Activated CD4-positive, alpha-beta T cell treated with anti-CD3 and anti-CD28 coated beads for 4 hours (primary cell): Measurements from ENCODE around the gene TEX261.

ENCODE experiments used
- DNase-seq, 2 donors: peaks; one replicate each; pipeline ENCODE4 v3.0.0-alpha.2; 2020

TEX261 gene

DNA sequence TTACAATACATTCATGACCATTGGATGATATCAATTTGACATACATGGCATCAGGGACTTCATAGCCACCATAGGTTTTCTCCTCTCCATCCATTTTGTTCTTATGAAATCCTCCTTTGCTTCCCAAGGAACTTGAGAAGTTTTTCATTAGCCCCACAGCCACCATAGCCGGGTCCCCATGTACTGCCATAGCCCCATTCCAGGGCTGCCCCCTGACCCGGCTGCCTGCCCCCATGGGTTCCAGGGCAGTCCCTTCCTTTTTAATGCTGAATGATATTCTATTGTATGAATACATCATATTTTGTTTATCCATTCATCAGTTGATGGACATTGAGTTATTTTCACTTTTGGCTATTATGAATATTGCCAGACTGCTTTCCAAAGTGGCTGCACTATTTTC, 38.5 kb downstream of the TEX261 start:
- no peak for DNase-seq

DNA sequence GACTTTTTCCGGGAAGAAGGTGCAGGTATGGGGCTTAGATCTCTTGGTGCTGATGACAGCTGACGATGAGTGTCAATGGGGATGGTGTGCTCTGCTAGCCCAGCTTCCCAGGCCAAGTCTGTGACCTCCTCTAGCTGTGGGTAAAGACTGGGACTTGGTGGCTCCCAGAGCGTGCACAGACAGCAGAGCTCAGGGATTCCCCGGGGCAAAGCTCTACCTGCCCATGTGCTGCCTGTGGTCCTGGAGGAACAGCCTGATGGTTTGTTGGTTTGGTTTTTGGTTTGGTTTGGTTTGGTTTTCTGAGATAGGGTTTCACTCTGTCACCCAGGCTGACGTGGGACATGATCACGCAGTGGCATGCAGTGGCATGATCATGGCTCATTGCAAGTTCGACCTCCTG, 39.8 kb downstream of the TEX261 start:
- no peak for DNase-seq

DNA sequence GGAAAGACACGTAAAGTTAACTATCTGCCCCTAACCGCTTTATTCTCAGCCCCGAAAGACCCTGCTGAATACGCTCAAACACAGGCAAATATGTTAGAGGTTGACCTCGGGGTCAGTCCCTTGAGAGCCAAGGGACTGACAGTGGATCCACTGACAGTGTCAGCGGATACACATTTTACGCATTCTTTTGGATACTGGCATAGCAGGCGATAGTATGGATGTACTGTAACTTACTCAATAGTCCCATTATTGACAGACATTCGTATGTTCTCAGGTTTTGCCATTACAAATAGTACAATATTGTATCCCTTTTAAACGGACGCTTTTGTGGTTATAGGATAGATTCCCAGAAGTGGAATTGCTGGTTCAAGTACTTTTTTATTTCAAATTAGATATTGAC, 45.6 kb downstream of the TEX261 start:
- DNase-seq: no peak

DNA sequence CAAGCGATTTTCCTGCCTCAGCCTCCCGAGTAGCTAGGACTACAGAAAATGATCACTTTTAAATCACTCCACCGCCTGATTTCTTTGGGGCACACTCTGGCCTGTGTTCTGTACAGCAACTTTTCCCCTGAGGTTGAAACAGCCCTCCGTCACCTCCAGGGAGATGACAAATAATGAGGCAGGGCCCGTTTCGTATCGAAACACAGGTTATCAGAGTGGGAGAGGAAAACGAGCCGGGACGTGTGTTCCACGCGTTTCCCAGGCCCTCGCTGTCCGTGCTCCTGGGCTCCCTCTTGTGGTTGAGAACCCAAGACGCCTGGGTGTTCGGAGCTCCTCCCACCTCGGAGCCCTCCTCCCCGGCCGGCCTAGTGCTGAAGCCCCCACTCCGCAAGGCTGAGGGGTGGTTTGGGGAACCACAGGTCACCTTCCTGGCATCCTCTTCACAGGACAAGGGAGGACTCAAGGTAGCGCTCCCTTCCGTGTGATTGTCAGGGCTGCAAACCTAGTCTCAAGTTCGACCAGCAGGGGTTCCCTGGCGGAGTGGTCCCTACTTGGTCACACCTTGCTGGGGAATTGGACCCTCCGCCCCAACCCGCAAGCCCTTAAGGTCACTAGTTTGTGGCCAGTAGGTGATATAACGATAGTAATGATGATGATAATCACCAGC, 46.2 kb downstream of the TEX261 start:
- DNase-seq: peak; percentile 76 to 83

DNA sequence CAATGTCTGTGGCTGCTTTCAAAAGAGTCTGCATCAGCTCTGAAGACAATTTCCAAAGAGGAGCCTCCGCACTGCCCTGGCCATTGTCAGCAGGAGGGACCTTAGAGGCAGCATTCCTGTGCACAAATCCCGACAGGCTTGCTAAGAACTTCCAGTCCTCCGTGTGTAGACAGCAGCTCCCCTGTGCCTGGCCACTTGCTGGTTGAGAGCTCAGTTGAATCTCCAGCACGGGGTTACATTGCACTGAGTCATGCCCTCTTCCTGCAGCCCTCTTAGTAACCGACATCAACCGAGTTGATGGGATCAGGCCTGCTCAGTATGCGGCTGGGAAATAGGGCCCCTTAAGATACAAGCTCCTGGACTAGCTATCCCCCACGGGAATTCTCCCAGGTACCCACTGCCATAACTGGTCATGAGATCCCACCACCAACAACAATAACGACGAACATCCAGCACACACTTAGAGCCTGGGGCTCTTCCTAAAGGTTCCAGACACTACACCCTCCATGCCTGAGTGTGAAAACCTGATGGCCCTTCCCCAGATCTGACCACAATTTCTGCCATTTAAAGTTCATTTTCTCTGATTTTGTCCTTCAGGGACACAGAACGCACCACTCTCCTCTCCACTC, 47.0 kb downstream of the TEX261 start:
- DNase-seq: no peak

DNA sequence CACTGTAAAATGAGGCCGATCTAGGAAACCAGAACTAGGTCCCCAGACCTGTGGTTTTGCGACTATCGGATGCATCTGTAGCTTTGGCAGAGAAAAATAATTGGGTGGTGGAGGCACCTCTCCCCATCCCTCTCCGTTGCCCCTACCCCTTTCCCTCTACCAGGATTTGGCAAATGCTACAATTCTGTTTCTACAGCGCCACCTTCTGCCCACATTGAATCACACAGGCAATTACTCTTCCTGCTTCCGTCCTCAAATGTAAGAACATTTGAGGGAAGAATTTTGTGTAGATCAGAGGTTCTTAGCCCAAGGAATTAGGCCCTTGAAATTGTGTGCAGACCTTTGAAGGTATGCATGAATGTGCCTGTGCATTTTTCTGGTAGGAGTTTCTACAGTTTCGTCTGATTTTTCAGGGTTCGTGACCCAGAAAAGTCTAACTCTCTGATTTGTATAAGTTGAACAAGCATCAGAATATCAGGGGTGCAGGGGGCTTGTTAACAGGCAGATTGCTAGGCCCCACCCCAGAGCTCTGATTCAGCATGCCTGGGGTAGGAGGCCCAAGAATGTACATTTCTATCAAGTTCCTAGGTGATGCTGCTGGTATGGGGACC, 47.7 kb downstream of the TEX261 start:
- peak; percentile 17 to 55 for DNase-seq

DNA sequence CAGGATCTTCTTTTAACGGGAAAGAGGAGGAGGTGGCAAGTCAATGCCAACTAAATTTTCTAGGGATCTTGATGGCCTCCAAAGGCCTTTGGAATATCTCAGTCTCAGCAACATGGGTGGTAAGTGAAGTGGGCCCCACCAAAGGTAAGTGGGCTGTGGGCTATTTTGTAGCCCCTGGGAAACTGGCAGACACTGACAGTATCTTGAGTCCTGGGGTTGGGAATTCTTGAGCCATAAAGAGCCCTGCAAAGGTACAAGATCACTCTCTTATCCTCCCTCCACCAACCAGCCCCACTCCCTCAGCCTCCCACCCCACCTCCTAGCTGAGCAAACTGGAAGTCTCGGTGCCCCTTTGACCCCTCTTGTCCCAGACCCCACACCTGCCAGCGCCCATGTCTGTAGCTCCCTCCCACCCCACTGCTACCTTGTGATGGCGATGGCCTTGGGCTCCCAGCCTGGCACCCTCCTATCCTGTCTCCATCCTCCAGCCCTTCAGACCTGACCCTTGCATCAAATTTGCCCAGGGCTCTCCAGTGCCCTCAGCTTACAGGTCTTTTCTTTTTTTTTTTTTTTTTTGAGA, 50.5 kb downstream of the TEX261 start:
- no peak for DNase-seq

DNA sequence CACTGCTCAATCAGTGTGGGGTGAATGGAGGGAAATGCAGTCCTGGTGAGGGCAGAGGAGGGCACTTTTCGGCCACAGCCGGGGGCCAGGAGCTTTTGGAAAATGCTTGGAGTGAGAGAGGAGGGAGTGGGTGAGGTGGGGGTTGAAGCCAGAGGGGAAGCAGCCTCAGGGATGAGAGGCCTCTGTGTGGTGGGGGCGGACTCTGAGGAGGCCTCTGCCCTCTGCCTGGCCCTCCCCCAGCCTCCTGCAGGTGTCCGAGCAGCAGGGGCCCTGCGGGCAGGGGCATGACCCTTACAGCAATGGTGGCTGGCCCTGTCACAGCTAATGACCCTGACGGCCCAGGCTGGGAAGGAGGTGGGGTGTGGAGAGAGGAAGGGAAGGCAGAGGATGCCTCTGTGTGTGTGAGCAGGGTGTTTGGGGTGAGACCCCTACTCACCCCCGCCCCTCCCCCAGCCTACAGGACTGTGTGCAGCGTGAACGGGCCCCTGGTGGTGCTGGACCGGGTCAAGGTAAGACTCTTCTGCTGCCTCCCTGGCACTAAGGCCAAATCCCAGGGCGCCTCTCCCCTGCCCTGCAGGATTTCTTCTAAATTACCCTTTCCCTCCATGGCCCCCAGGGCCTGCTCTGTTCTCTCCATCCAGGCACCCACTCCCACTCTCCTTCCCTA, 51.3 kb downstream of the TEX261 start:
- no peak for DNase-seq

DNA sequence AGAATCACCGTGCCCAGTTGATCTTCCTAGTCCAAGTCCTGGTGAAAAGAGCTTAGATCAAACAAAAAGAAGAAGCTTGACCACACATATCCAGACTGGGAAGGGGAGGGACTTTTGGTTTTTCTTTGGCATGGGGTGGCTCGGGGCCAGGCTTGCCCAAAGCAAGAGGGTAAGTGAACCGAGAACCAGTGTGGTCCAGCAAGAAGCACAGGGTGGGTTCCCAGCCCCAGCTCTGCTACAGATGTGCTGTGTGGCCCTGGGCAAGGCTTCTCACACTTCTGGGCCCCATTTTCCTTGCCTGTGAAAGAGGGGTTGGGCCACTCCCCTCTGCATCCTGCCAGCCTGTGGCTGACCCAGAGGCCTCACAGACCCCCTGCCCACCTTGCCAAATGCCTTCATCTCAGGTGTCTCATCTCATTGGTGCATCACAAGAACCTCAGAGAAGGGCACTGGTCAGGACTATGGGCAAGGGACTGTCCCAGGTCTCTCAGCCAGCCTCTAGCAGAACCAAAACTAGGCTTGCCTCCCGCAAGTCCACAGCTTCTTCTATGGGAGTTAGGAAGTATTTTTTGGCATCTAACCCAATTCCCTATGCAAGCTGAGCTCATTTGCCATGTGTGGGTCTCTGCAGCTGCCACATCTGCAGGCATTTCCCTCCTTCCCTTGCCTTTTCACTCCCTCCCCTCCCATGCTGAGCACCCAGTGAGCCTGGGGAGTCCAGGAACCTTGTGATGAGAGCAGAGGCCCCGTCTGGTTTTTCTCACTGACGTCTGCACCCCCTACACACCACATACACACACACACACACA, 52.1 kb downstream of the TEX261 start:
- DNase-seq: no peak

DNA sequence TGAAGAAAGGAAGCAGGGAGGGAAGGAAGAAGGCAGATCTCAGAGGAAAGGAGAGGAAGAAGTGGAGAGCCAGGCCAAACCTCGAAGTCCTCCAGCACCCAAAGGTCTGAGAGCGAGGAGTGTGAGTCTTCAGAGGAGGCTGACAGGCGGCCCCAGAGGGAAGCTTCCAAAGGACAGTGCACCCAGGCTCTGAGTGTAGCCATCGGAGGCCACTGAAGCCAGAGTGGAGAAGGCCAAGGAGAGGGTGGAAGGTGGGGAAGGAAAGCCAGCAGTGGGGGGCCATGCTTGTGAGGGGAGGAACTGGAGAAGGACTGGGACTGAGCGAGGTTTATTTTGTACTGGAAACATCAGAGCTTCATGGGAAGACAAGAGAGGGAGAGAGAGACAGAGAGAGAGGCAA, 53.0 kb downstream of the TEX261 start:
- no peak for DNase-seq

DNA sequence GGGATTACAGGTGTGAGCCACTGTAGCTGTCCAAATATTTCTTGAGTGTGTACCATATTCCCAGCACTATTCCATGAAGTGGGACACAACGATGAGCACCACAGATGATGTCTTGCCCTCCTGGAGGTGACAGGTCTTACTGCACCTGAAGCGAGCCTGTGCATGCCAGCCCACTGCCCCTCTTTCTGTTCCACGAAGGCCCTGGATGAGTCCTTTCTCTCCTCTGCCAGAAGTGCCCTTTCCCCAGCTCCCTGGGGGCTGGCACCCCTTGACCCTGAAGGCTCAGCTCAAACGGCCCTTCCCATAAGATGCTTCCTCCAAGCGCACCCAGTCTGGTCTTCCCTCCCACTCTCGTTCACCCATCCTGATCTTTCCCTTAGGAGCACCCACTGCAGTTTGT, 53.5 kb downstream of the TEX261 start:
- DNase-seq: no peak

DNA sequence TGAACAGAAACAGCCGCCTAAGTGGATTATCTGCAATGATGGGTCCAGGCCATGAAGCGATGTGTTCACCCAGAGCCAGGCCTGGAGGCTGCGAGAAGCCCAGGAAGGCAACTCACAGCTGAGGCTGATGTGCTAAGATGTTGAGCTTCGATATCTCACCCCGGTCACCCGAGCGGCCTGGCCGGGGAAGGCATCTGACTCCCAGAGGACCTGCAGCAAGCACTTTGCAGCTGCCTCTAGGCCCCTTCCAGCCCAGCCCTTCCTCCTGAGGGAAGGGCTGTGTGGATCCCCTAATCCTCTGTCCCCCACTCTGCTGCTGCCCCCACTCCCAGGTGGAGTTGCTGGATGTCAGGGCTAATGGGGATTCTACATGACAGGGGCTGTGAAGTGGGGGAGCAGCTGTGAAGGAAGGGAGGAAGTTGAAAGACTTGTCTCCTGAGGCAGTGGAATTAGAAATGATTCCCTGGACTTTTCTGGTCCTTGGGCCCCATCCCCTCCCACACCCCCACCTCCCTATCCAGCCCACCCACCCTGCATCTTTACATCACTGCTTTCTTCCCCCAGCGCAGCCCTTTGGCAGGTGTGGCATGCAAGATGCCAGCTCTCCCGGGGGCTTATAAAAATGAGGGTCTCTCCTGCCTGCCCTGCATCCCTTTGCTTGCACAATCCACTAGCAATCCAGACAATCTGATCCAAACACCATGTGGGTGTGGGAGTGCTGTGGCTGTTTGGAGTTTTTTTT, 54.7 kb downstream of the TEX261 start:
- no peak for DNase-seq

DNA sequence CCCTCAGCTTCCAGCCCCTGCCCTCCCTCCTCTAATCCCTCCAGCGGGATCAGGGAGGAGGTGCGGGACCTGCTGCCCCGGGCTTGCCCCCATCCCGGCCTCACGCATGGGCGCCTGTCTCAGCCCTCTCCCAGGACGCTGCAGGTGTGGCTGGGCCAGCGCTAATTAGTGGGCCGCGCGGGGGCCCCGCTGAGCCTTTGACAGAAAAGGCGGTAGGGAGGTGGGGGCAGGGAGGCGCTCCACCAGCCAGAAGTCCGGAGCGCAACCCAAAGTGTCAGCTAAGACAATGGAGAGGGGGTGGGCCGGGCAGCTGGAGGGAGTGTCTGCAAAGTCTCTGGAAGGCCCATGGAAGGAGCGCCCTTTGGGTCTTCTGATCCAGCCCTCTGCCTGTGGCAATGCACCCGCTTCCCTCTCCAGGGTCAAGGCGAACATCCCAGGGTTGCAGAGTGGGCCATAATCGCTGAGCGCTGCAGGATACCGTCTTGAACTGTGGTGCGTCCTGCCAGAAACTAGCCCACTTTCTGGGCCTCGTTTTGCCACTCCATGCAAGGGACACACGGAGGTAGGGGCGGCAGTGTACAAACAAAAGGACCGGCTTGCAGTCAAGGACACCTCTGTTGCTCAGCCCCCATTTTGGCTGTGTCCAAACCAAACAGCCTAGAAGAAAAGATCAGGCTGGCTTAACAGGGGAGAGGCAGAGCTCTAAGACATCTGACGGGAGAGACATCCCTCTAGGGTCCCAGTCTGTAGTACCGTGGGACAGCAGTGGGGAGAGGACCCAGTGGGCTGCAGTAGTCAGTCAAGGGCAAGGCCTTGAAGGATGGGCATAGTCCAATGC, 55.5 kb downstream of the TEX261 start:
- no peak for DNase-seq

DNA sequence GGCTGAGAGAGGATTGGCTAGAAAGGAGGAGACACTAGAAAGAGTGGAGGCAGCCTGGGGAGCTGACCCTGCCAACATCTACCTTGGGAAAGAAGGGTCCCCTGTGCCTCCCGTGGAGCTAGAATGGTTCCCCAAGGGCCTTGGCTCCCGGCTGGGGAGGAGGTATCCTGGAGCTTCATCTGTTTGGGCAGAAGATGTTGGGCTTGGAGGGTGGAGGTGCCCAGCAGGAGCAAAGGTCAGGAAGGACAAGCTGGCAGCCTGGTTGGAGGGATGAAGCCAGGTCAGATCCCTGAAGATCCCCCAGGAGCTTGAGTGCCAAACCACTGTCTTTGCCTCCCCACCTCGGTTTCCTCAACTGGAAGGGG, 56.1 kb downstream of the TEX261 start:
- no peak for DNase-seq

DNA sequence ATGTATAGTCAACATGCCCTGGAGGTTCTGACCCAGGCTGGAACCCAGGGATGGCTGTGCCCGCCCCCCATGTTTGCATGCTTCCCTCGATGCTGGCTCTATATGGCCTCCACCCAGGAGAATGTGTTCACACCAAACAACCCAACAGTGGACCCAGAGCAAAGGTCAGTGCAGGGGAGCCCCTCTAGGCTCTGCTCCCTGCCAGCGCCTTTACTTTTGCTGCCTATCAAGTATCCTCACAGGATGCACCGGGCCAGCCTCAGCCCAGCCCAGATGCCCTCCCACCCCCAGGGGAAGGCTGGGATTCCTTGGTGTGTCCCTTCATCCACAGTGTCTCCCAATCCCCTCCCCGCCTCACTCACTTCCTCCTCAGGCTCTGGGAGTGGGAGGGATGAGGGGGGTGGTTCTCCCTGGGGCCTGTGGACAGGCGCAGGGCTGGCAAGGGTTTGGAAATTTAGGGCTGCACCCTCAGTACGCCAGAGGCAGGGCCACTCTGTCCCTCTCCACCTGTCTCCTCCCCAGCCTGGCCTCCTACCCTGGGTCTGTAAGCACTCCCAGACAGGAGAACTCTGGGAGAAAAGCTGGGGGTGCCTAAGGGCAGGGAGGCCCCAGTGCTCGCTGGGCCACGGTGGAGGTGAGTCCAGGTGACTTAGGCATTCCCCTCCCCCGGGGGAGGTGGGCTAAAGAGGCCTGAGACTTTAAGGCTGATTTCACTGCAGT, 56.6 kb downstream of the TEX261 start:
- no peak for DNase-seq

DNA sequence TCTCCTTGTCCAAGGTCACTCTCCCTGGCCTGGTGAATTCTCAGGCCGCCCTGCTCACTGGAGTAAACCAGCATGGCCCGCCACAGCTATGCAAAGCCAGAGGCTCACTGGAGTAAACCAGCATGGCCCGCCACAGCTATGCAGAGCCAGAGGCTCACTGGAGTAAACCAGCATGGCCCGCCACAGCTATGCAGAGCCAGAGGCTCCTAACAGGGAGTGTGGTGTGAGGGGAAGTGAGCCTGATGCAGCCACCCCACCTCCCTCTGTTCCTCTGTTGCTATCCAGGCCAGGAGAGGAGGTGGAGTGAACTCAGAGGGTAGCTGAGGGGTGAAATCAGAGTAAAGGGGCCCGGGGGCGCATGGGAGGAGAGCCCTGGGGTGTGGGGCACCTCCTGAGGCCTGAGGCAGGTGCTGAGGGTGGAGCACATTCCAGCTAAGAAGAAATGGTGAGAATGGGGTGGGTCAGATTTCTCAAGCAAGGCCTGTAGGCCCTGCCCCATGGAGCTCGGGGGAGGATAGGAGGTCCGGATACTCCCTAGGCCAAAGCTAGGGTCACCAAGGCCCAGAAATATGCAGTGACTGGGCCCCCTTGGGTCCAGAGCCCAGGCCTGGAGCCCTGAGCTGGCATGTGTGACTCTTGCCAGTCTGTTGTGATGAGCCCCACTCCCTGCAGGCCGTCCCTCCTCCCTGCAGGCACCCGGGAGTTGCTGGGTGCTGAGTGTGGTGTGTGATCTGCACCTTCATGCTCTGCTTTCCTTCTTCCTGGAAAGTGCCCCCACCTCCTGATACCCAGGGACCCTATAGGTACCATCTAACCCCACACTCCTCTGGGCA, 57.5 kb downstream of the TEX261 start:
- no peak for DNase-seq

DNA sequence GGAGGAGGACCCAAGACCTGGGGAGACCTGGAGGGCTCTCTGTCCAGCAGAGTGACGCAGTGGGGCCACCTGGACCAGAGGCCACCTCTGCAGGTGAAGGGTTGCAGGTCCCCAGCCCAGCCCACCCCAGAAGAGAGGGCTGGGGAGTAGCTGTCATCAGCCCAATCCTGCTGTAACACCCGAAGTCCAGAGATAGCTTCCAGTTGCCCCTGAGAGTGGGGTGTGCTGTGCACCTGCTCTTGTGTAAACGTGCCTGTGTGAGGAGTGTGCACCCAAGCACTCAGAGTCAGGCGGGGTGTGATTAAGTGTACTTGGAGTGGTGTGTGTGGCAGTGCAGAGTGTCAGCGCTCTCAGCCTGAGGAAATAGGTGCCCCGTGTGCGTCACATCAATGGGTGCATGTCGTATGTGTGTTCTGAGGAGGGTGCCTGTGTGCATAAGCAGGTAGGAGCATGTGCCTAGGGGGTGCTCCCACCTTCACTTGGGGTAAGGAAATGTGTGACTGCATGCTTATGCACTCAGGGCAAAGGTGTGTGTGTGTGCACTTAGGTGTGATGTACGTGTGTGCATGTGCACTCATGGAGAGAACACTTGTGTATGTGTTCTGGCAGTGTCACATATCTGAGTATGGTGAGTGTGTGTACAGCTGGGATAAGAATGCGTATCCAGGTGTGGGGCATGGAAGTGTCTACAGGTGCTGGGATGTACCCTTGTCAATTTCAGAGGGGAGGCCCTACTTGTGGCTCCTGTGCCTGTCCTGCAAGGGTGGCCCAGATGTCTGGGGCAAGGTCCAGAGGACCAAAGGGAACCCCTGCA, 58.3 kb downstream of the TEX261 start:
- no peak for DNase-seq
